ENCODE results near the gene IL23A.
A peak's percentile ranks its signal among the peaks of the same experiment; 100 is the strongest.

DNA sequence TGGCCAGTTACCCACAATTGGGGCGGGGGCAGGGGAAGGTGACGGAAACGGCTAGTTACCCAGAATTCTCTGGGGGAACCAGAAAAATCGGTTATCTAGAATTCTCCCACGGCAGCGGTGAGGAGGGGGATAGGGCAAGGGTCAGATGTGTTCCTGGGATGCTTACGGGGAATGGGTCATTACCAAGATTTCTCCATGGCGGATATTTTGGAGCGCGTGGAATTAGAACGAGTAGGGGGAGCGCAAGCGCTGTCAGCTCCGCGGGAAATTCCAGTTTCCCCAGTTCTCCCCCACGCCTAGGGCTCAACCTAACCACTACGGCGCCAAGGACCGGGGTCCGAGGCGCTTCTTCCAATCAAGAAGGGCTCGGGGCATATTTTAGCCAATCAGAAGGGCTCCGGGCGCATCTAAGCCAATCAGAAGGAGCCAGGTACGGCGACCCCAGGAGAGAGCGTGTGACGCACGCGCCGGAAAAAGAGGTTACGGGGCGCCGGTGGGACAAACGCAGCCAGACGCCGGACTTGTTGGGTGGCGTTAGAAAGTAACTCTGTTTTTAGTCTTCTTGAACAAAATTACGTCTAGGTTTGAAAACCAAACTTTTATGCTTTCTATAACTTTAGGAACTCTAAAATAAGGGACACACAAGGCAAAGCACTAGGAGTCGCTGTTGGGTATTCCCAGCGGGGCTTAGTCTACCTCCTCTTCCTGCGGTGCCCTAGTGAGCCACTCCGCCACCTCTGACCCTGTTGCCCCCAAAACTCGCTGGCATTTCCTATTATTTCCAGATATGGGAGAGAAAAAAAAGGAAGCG, 4.8 kb upstream of the IL23A start, which contains the start of gene PAN2:
- TF ChIP-seq, protein P1, sequence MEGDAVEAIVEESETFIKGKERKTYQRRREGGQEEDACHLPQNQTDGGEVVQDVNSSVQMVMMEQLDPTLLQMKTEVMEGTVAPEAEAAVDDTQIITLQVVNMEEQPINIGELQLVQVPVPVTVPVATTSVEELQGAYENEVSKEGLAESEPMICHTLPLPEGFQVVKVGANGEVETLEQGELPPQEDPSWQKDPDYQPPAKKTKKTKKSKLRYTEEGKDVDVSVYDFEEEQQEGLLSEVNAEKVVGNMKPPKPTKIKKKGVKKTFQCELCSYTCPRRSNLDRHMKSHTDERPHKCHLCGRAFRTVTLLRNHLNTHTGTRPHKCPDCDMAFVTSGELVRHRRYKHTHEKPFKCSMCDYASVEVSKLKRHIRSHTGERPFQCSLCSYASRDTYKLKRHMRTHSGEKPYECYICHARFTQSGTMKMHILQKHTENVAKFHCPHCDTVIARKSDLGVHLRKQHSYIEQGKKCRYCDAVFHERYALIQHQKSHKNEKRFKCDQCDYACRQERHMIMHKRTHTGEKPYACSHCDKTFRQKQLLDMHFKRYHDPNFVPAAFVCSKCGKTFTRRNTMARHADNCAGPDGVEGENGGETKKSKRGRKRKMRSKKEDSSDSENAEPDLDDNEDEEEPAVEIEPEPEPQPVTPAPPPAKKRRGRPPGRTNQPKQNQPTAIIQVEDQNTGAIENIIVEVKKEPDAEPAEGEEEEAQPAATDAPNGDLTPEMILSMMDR (conservative IDR thresholded peaks at IDR 0.05; ENCODE audit: low read depth, low read length), result peak; percentile 73
- no peak for TF ChIP-seq EZH2 (IDR thresholded peaks at IDR 0.05; ENCODE audit: low read length, unreplicated experiment)
- TF ChIP-seq EZH2phosphoT487 (IDR thresholded peaks at IDR 0.05; ENCODE audit: borderline replicate concordance, low read length), result no peak

Measured in PC-3 (cell line).